ENCODE data around the gene CELF2.

DNA sequence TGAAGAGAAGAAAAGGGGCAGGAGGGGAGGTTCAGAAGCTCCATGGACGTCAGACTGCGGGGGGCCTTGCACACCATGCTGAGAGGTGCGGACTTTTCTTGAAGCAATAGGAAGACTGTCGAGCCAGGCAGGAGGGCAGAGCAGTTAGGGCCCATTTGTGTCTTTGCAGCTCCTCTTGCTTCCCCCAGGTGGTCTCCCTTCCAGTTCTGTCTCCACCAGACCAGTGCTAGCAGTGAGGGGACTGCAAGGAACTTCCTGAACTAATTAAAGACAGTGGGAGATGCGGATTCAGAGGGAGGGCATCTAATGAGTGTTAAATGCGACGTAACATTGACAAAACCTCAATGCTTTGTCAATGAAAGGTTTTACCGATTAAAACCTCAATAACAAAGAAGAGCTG lies 368.4 kb downstream of the CELF2 start:
- TF ChIP-seq, protein P1, sequence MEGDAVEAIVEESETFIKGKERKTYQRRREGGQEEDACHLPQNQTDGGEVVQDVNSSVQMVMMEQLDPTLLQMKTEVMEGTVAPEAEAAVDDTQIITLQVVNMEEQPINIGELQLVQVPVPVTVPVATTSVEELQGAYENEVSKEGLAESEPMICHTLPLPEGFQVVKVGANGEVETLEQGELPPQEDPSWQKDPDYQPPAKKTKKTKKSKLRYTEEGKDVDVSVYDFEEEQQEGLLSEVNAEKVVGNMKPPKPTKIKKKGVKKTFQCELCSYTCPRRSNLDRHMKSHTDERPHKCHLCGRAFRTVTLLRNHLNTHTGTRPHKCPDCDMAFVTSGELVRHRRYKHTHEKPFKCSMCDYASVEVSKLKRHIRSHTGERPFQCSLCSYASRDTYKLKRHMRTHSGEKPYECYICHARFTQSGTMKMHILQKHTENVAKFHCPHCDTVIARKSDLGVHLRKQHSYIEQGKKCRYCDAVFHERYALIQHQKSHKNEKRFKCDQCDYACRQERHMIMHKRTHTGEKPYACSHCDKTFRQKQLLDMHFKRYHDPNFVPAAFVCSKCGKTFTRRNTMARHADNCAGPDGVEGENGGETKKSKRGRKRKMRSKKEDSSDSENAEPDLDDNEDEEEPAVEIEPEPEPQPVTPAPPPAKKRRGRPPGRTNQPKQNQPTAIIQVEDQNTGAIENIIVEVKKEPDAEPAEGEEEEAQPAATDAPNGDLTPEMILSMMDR (IDR thresholded peaks at IDR 0.05) = no peak
- TF ChIP-seq POLR2A (IDR thresholded peaks at IDR 0.05) = no peak

Data from thyroid gland (tissue), 4 donors.